Amygdala (tissue), 56 donors: ENCODE results near the gene DMAC2.
"Not testable (repeated sequence)": the region's sequence is repeated elsewhere in the genome, so short reads cannot be mapped to it uniquely, and the experiment has no call there.

Source experiments
- DNase-seq, 56 donors: peaks; one replicate each; lab custom pipeline; 2025; lab: John Stamatoyannopoulos, UW

The DMAC2 gene

GRCh38 chr19:41403181-41403970, 36.3 kb downstream of the DMAC2 start:
- DNase-seq = no peak

GRCh38 chr19:41402010-41402409, 37.7 kb downstream of the DMAC2 start:
- no peak for DNase-seq

DNA sequence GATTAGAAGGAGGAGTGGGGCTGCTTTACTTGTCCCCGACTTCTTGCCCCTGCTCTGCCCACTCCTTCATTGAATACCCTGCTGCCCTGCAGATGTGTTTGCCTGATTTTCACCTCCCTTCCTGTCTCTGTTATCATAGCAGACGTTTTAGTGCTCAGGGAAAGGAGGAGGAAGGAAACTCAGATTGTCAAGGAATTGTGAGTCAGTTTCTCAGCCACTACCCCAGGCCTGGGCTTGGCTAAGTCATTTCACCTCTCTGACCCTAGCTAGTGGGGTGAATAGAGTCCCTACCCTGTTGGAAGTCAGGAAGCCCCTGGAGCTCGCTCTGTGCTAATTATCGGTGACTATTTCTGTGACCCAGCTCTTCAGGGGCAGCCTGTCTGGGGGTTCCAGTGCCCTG, 38.2 kb downstream of the DMAC2 start:
- DNase-seq = no peak

GRCh38 chr19:41399525-41399924, 40.2 kb downstream of the DMAC2 start:
- no peak for DNase-seq

DNA sequence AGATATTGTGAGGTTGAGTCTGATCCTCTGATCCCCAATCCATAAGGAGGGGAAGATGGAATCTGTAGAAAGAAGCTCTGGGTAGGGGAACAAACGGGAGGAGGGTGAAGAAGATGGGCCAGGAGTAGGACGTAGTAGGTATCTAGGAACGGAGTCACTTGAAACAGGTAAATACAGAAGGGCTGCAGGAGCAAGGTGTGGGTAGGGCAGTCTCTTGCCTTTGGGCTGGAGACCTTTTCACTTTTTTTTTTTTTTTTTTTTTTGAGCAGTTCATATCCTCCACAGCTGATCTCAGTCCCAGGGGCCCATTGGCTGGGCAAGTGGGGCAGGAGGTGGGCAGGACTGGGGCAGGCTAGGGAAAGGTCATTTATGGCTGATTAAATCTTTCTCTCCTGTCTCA, 40.6 kb downstream of the DMAC2 start:
- DNase-seq = no peak

GRCh38 chr19:41398598-41398997, 41.1 kb downstream of the DMAC2 start:
- DNase-seq = no peak

- DNase-seq = no peak
Measured at GRCh38 chr19:41398050-41398418, 41.7 kb downstream of the DMAC2 start.

DNA sequence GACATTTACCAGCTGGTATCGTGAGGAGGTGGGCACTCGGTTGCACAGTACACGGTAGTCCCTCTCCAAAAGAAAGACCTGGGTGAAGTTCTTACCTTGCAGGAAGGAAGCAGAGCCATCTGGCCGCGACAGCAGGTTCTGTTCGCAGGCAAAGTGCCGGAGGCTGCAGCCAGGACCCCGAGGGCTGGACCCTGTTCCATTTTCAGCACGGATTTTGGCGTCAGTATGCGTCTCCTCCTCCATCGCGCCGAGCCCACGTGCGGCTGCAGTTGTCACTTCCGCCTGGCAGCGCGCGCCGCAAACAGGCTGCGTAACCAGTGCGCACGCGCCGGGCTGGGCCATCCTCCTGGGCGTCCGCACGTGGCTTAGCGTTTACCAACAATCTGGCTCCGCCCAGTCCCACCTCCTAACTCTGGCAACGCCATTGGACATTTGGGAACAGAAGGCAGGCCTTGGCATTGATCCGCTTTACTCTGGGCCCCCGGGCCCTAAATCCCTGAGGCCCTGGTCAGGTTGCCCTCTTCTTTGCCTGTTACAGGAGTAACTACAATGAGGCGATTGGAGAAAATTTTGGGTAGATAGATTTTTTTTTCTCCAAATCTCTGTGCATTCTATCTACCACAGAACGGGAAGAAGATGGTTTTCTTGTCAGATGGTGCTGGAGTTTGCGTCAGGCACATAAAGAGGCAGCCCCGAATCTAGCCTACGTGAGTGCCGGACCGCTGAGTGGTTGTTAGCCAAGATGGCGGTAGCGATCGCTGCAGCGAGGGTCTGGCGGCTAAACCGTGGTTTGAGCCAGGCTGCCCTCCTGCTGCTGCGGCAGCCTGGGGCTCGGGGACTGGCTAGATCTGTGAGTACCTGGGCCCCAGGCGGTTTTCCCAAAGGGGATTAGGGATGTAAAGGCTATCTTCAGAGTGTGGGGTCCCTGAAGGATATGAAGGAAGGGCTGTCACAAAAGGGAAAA, 42.3 kb downstream of the DMAC2 start, which contains the start of the genes BCKDHA and EXOSC5:
BCKDHA (plus strand) TSS at position 733 of the 964 bp plus-strand sequence; CDS start at position 743, 10 bp downstream.
EXOSC5 (minus strand) TSS at position 274 of the 964 bp plus-strand sequence; CDS start at position 243, 31 bp downstream.
- DNase-seq = peak; percentile 75 to 100 (median 98)

GRCh38 chr19:41395355-41395754, 44.4 kb downstream of the DMAC2 start:
- DNase-seq = no peak

DNA sequence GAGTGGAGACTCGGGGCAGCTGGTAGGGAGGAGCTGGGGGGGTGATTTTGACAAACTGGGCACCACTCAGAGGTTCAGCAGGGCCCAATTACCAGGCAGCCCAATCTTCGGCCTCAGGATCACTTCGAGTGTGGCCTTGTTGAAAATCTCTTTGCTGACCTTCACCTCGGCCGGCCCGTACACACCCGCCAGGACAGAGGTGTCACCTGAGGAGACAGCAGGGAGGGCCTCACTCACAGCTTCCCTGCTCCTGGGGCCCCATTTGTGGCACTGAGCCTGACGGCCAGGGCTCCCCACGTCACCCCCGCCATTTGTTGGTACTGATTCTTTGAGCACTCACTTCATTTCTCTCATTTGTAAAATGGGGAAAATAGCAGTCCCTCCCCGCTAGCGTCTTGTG, 46.9 kb downstream of the DMAC2 start:
- no peak for DNase-seq

DNA sequence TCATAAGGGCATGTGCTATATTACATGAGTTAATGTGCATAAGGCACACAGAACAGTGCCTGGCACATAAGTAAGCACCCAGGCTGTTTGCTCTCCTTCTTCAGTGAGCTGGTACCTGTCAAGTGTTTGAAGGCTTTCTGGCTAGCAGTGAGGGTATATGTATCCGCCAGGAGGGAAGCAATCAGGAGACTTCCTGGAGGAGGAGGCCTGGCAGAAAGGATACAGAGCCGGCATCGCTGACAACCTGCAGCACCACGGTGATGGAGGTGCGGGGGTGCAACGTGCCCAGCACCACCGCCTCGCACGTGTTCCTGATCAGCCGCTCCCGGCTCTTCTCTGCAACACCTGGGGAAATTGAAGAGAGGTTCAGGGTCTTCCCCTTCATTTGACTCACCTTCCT, 48.1 kb downstream of the DMAC2 start:
- no peak for DNase-seq

- no peak for DNase-seq
Measured at GRCh38 chr19:41386442-41386841, 53.3 kb downstream of the DMAC2 start.

DNA sequence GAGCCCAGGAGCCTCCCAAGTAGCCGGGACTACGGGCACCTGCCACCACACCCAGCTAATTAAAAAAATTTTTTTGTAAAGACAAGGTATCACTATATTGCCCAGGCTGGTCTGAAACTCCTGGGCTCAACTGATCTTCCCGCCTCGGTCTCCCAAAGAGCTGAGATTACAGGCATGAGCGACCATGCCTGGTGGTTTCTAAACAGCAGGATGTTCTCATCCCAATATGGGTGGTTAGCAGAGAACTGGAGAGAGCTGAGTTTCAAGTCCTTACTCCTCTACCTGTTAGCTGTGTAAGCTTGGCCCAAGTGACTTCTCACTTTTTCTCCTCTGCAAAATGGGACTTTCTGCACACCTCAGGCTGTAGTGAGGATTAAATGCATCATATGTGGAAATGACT, 55.4 kb downstream of the DMAC2 start:
- DNase-seq = no peak

DNA sequence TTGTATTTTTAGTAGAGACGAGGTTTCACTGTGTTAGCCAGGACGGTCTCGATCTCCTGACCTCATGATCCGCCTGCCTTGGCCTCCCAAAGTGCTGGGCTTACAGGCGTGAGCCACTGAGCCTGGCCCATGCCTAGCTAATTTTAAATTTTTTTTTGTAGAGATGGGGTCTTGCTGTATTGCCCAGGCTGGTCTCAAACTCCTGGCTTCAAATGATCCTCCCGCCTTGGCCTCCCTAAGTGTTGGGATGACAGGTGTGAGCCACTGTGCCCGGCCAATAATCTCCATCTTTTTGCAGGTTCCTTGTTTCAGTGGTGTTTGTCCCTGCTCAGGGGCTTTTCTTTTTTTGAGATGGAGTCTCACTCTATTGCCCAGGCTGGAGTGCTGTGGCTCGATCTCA, 58.2 kb downstream of the DMAC2 start:
- not testable (repeated sequence) for DNase-seq
